Chondrocyte (in vitro differentiated cells): ENCODE measurements around the gene HFM1. TPM values are rescaled to one million over a fixed set of nuclear protein-coding genes. Genes with fewer than 3 reads are reported as not detected.

Experiments
- DNase-seq: peaks from one replicate; pipeline ENCODE4 v3.0.0; 2021; ENCODE audit warnings: mixed read lengths, low spot score
- H3K27ac Mint-ChIP-seq: one replicate; pipeline ENCODE4 v1.8.0; 2021; ENCODE audit warnings: mild to moderate bottlenecking, moderate library complexity, mixed read lengths; ENCODE audit not compliant: unreplicated experiment
- H3K27me3 Mint-ChIP-seq: 2 replicates; pipeline ENCODE4 v1.8.0; 2021; ENCODE audit warnings: low read depth, mixed read lengths
- H3K36me3 Mint-ChIP-seq: 2 replicates; pipeline ENCODE4 v1.8.0; 2021; ENCODE audit warnings: low read depth, mixed read lengths
- H3K4me1 Mint-ChIP-seq: 2 replicates; pipeline ENCODE4 v1.8.0; 2021; ENCODE audit warnings: low read depth, mild to moderate bottlenecking, mixed read lengths
- H3K4me3 Mint-ChIP-seq: one replicate; pipeline ENCODE4 v1.8.0; 2021; ENCODE audit warnings: mild to moderate bottlenecking, moderate library complexity, mixed read lengths; ENCODE audit not compliant: unreplicated experiment
- H3K9me3 Mint-ChIP-seq: 2 replicates; pipeline ENCODE4 v1.8.0; 2021; ENCODE audit warnings: low read depth, mixed read lengths
- total RNA-seq: library from RNA; stranded (reverse); gene quantifications from 3 replicates; pipeline ENCODE4 v1.2.1, GENCODE V29; 2021
- TF ChIP-seq, protein P1 (sequence below): fragments of 200-600 bp; sonication (generic); IDR thresholded peaks from 2 replicates; pipeline ENCODE4 v1.5.0; 2021; ENCODE audit warnings: antibody characterized with exemption, mild to moderate bottlenecking, moderate library complexity

The HFM1 gene
- total RNA-seq, 1 donor from 2014 or later: 0.62 TPM

DNA sequence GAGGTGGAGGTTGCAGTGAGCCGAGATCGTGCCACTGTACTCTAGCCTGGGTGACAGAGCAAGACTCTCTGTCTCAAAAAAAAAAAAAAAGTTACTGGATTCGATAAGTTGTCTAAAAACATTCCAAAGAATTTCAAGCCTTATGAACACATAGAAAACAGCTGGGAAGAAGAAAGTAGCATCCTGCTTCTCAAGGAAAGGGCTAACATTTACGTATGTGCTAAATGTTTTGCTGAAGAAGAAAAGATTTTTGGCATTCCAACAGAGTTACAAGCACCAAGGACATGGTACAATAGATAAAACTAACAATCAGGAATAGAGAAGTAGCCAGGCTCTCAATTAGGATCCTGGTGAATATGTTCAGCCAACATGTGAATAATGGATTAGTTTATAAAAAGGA, 69.8 kb downstream of the HFM1 start:
- Mint-ChIP-seq H3K9me3 (peaks cover 16% of the 10 kb centered on the region), H3K36me3 (peaks cover 3% of the 10 kb centered on the region), H3K27me3 (no peaks in the 10 kb centered on the region), H3K4me1 (peaks cover 9% of the 10 kb centered on the region), H3K4me3 (no peak overlapping the region), H3K27ac (no peak overlapping the region)
- TF ChIP-seq, protein P1, sequence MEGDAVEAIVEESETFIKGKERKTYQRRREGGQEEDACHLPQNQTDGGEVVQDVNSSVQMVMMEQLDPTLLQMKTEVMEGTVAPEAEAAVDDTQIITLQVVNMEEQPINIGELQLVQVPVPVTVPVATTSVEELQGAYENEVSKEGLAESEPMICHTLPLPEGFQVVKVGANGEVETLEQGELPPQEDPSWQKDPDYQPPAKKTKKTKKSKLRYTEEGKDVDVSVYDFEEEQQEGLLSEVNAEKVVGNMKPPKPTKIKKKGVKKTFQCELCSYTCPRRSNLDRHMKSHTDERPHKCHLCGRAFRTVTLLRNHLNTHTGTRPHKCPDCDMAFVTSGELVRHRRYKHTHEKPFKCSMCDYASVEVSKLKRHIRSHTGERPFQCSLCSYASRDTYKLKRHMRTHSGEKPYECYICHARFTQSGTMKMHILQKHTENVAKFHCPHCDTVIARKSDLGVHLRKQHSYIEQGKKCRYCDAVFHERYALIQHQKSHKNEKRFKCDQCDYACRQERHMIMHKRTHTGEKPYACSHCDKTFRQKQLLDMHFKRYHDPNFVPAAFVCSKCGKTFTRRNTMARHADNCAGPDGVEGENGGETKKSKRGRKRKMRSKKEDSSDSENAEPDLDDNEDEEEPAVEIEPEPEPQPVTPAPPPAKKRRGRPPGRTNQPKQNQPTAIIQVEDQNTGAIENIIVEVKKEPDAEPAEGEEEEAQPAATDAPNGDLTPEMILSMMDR: no peak
- no peak for DNase-seq

DNA sequence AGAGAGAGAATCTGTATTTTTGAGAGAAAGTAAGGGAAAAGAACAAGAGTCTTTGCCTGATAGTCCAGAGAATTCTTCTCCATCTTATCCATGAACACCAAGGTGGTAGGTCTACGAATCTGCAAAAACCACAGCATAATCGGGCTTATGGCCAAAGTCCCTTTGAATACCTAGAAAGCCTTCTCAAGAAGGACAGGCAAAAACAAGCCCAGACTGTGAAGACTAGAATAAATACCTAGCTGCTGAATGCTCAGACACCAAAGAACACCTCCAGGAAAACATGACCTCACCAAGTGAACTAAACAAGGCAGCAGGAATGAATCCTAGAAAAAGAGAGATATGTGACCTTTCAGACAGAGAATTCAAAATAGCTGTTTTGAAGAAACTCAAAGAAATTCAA, 79.2 kb downstream of the HFM1 start:
- Mint-ChIP-seq H3K27me3 (no peaks in the 10 kb centered on the region), H3K4me3 (no peak overlapping the region), H3K36me3 (peaks cover 3% of the 10 kb centered on the region), H3K9me3 (peaks cover 4% of the 10 kb centered on the region), H3K27ac (no peak overlapping the region), H3K4me1 (no peaks in the 10 kb centered on the region)
- DNase-seq: no peak
- TF ChIP-seq, protein P1: no peak

DNA sequence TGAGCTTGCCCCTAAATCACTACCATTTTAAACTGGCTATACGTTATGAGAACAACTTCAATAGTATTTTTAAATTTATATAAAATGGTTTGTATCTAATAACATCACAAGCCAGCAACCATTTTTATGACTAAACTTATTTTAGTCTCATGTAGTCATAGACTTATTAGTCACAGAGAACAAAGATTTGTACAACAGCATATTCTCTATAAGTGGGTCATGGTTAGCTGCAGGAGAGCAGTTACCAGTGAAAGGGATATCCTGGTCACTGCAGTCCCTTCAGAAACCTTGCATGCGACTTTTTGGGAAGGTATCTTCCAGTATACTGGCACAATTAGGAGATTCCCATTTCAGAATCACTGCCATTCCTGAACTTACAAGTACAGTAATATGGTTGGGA, 90.0 kb downstream of the HFM1 start:
- Mint-ChIP-seq H3K27me3 (no peaks in the 10 kb centered on the region), H3K4me1 (no peaks in the 10 kb centered on the region), H3K9me3 (peaks cover 2% of the 10 kb centered on the region), H3K36me3 (peaks cover 3% of the 10 kb centered on the region), H3K4me3 (no peak overlapping the region), H3K27ac (no peak overlapping the region)
- no peak for DNase-seq
- TF ChIP-seq, protein P1: no peak

DNA sequence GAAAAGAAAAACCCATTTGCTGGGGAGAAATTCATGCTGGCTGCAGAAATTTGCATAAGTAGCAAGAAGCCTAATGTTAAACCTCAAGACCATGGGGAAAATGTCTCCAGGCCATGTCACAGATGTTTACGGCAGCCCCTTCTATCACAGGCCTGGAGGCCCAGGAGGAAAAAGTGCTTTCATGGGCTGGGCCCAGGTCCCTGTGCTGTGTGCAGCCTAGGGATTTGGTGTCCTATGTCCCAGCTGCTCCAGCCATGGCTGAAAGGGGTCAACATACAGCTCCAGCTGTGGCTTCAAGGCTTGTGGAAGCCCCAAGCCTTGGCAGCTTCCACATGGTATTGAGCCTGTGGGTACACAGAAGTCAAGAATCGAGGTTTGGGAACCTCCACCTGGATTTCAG, 93.0 kb downstream of the HFM1 start:
- Mint-ChIP-seq H3K36me3 (peaks cover 9% of the 10 kb centered on the region), H3K4me1 (no peaks in the 10 kb centered on the region), H3K27ac (no peak overlapping the region), H3K4me3 (no peak overlapping the region), H3K27me3 (no peaks in the 10 kb centered on the region), H3K9me3 (peaks cover 9% of the 10 kb centered on the region)
- no peak for DNase-seq
- TF ChIP-seq, protein P1: no peak

- no peaks in the 10 kb centered on the region for H3K4me1 Mint-ChIP-seq
- H3K9me3 Mint-ChIP-seq: peaks cover 10% of the 10 kb centered on the region
- no peak overlapping the region for H3K4me3 Mint-ChIP-seq
- H3K36me3 Mint-ChIP-seq: peaks cover 9% of the 10 kb centered on the region
- H3K27me3 Mint-ChIP-seq: no peaks in the 10 kb centered on the region
- no peak overlapping the region for H3K27ac Mint-ChIP-seq
- TF ChIP-seq, protein P1: no peak
- DNase-seq: no peak
Measured at GRCh38 chr1:91308544-91308943, 96.1 kb downstream of the HFM1 start.
